Iris pigment epithelial cell (primary cell): ENCODE results near the gene UBQLN4.
A peak's percentile ranks its signal among the peaks of the same experiment; 100 is the strongest.

Source experiments
- DNase-seq: peaks from one replicate; pipeline ENCODE4 v3.0.0-alpha.2; 2011; ENCODE audit warnings: low read depth

The UBQLN4 gene

DNA sequence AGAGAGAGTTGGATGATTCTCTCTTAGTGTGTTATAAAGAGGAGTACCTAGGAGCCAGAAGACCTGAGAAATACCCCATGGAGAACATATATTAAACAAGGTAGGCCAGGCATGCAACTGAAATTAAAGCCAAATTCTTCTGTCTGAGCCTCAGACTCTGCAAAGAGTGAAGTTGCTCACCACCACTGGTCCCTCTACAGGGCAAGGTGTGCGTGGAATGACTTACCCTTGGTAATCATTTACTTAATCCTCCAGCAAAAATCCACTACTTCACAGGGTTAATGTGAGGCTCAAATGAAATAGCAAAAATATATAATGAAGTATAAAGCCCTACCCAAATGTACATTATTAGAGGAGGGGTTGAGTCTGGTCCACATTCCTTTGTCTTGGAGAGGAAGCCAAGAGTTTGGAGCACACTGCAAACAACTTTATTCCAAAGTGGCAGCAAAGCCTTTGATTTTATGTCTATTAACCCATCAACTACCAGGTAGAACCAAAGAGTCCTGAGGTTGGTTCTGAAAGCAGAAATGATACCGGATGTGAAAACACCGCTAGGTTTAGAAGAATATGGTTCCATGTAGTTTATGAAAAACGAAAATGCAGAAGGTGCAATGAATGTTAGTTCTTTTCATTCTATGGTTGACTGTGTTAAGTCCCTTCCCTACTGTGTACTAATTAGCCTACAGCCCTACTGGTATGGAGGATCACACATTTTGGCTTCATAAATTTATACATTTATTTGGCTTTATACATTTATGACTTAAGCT is 41.4 kb downstream of the UBQLN4 start:
- DNase-seq, result no peak

DNA sequence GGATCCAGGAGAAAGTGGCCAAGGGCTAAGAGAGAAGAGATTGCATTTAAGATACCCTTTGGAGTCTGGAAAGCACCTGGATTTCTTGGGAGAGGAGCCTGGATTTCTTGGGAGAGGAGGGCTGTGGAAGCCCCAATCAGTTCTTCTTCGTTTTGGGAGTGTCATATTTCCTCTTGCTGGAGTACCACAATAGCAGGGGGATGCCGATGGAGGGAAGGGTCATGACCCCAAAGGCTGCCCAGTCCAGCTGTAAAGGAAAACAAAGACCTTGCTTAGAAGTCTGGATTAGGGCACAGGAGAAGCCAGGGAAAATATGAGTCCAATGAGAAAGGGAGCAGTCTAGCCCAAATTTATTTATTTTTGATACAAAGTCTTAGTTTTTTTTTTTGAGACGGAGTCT is 44.2 kb downstream of the UBQLN4 start:
- no peak for DNase-seq

DNA sequence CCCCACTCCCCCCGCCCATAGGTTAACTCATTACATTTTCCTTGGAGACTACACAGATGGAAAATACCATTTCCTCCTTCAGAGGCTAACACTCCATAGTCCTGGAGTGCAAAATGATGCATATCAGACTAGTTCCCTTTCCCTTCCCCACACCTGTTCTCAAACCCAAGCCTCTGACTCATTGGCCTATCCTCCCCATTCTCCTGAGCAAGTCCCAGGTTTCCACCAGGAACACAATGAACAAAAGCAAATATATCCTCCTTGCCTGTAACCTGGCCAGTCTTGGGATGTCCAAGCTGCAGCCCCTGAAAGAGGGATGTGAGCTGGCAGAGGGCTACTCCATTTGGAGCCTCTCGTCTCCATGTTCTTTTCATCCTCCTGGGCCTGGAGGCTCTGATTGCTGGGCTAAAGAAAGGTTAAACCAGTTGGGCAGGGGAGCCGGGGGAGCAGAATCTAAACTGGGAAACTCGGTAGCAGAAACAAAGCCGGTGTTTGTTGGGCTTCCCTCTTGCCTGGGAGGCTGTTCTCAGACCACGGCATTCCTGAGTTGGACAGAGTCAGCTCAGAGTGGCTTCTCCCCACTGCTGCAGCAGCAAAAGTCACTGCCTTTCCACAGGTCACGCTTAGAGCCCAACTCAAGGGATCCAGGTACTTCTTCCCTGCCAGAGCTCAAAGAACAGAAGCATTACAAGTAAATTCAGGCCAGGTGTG is 46.8 kb downstream of the UBQLN4 start:
- no peak for DNase-seq

DNA sequence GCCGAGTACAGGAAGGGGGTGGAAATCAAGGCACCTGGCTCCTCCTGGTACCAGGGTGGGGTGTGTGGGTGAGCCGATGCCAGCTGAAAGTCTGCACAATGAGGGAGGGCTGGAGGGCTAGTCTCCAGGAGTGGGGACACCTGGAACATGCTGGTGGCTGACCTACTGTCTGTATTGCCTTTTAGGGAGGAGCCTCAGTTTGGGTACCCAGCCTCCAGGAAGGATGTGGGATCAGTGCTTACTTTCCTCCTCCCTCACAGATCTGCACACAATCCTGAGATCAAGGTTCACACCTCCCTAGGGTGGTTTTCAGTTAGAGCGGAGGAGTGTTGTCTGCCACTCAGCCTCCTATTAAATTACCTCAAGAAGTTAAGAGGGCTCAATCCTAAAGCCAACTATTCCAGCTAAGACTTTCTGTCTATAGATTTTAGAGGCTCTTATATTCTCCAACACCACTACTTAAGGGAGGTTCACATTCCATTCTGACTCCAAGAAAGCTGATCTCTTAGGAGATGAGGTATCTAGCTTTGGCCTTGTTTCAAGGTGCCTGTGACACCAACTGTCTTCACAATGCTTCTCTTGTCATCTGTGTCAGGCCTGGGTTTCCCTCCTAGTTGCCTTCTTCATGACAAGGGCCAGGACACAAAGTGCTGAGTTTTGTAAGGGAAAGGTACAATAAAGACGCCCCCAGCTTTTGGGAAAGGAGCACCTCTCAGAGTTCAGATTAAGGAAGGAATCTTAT is 48.6 kb downstream of the UBQLN4 start:
- no peak for DNase-seq

GRCh38 chr1:156003923-156004188 is 49.7 kb downstream of the UBQLN4 start:
- DNase-seq, result no peak

- DNase-seq, result no peak
Observed at GRCh38 chr1:156002188-156002911, 51.2 kb downstream of the UBQLN4 start.

GRCh38 chr1:156001662-156002171 is 51.9 kb downstream of the UBQLN4 start:
- DNase-seq, result no peak

GRCh38 chr1:156001021-156001661 is 52.5 kb downstream of the UBQLN4 start:
- DNase-seq, result no peak

- DNase-seq, result no peak
Observed at GRCh38 chr1:155999964-156000363, 53.6 kb downstream of the UBQLN4 start.

GRCh38 chr1:155996166-155996565 is 57.4 kb downstream of the UBQLN4 start:
- no peak for DNase-seq

DNA sequence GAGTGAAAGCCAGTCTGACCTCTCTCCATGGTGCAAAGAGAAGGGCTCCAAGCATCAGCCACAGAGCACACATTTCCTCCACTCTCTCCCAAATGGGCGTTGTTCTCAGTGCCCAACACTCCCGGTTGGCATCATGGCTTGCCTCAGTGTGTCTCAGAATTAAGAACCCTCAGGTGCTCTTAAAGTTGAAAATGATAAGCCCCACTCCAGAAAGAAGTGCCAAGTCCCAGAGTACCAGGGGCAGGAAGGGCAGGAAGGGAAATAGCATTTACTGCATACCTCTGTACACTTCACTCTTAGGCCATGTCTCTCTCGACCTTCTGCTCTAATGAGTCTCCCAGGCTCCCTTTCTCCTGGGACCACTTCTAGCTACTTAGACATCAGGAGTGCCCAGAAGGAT is 60.0 kb downstream of the UBQLN4 start:
- DNase-seq, result no peak

GRCh38 chr1:155990005-155990739 is 63.4 kb downstream of the UBQLN4 start:
- DNase-seq, result no peak

DNA sequence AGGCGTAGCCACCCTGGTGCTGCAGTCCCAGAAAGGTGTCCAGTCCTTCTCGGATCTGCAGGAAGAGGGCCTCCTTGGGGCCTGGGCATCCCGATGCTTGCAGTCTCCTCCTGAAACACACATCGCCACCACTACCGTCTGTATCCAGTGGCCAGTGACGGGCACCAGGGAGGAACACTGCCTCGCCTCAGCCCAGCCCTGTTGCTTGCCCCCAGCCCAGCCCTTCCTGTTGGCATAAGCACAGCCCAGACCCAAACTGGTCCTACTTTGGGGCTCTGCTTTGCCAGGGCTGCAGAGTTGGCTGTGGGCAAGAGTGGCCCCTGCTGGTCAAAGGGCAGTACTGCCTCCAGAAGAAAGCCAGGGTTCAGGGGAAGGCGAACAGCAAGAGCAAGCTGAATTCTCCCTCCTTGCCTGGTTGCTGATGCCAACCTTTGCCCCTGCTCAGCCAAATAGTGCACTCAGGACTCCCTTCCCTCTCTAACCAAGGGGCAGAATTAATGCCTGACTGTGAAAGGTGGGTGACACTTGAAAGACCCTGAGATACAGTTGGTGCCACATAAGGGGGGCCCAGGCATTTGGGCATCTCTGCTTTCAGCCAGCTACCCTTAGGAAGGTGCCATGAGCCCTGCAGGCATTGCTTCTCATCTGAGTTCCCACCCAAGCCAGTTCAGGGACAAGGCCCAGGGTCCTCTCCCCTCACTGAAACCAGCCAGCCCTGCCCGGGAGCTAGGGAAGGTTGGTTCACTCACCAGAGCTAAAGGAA is 64.2 kb downstream of the UBQLN4 start:
- peak; percentile 48 for DNase-seq
